Femur (tissue), 1 donor: ENCODE data around the gene GMCL2.
"Not testable (repeated sequence)": the region's sequence is repeated elsewhere in the genome, so short reads cannot be mapped to it uniquely, and the experiment has no call there.

ENCODE experiments used
- DNase-seq: peaks from one replicate; pipeline ENCODE4 v3.0.0-alpha.2; 2017

The GMCL2 gene

DNA sequence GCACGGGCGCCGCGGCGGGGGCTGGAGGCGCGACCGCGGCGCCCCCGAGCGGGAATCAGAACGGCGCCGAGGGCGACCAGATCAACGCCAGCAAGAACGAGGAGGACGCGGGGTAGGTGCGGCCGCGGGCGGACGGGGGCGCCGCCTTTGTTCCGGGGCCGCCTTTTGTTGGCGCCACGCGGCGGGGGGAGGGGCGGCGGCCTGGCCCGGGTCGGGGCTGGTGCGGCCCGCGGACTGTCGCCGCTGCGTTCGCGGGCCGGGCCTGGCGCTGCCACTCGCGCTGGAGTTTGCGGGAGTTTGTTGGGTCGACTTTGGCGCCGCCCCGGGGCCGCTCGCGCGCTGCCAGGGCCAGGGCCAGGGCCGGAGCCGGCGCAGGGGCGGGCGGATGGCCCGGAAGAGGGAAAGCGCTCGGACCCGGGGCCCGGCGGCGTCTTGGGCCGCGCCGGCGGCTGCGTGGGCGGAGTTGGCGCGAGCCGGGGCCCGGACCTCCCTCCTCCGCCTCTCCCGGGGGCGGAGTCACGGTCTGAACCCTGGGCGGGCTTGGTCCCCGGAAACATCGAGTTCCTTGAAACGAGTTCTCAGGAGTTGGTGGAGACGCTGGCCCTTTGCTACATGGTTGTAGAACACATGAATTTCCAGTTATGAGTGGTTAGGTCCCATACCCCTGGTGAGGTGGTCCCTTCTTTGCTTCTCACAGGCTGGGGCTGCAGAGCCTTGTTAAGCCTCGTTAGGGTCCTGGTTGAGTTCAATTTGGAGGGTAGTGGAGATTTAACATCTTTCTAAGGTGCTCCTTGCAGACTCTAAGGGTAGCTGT is 18.0 kb upstream of the GMCL2 start:
- peak; percentile 86 for DNase-seq

DNA sequence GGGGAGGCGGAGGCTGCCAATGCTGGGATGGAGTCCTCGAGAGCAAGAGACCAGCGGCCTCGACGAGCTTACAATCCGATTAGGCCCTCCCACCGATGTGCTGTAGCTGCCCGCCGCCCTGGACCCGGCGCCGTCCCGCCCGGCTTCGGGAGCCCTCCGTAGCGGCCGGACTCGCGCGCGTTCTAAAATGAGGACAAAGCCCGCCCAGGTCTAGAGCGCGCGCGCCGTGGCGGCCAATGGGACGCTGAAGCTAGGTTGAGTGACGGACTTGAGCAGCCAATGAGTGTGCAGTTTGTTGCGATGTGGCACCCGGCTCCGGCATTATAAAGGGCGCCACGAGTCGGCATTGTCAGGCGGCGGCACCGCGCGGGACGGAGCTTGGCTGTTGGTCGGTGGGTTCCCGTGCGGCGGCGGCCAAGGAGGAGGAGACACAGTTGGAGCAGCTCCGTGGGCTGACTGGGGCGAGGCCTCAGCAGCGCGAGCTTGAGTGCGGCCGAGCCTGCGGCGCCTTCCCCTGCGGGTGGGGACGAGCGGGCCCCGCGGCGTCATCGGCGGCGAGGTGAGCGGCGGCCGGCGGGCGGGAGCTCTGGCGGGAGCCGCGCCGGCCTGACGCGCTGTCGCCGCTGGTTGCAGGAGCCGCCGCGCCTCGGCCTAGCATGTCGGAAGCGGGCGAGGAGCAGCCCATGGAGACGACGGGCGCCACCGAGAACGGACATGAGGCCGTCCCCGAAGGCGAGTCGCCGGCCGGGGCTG is 17.2 kb upstream of the GMCL2 start, which contains the start of gene HNRNPAB:
Gene HNRNPAB (plus strand): TSS at position 352 of the 753 bp plus-strand sequence. CDS start 305 bp downstream, at position 657.
- DNase-seq = peak; percentile 97

DNA sequence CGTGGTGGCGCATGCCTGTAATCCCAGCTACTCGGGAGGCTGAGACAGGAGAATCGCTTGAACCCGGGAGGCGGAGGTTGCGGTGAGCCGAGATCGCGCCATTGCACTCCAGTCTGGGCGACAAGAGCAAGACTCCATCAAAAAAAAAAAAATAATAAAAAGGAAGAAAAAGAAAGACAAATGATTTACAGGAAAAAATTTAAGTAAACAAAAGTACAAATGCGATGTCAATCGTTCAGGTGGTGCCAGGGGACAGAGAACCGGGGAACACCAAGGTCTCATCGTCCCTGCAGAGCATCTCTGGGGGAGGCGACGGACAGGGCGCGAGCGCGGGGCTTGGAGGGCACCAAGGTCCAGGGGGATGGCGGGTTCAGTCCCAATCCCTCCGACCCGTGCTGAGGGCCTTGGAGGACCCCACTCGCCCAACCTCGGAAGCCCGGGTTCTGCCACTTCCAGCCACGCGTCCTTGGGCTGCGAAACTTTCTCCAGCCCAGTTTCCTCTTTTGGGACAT is 16.6 kb upstream of the GMCL2 start:
- DNase-seq = no peak

DNA sequence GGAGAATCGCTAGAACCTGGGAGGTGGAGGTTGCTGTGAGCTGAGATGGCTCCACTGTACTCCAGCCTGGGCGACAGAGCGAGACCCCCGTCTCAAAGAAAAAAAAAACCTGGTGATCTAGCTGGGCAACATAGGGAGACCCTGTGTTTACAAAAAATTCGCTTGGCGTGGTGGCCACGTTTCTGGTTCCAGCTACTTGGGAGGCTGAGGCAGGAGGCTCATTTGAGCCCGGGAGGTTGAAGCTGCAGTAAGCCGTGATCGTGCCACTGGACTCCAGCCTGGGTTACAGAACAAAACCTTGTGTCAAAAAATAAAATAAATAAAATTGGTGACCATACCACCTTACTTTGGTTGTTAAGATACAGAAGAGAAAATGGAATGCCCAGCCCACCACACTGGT is 15.4 kb upstream of the GMCL2 start:
- no peak for DNase-seq

DNA sequence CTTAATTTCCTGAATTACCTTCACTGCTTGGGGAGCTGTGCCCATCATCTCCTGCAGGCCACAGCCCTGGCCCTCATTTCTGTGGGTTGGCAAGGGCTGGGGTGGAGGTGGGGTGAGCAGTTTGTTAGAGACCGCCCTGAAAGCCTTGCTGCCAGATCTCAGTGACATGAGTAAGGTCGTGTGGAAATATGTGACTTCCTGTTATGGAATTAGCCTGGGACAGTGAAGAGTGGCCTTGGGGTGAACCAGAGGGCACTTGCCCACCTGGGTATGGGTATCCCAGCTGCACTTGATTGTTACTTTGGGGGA is 14.7 kb upstream of the GMCL2 start:
- no peak for DNase-seq

DNA sequence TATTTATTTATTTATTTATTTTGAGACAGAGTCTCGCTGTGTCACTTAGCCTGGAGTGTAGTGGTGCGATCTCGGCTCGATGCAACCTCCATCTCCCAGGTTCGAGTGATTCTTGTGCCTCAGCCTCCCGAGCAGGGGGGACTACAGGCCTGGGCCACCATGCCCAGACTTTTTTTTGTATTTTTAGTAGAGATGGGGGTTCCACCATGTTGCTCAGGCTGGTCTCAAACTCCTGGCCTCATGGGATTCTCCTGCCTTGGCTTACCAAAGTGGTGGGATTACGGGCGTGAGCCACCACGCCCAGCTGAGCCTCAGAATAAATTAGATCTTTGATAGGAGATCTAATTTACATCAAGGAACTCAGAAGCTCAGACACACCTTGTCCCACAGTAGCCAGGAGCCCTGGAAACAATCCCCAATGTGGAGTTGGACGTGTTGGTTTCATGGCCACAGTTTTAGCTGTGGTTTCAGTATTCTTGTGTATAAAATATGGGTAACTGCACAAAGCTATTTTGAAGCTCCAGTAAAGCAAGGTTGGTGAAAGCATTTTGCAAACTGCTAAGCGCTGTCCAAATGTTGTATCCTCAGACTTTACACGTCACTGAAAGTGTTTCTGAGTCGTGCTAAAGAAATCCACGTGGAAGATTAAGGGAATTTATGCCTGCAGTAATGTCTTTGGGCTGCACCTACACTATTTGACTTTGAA is 14.2 kb upstream of the GMCL2 start:
- DNase-seq = no peak

DNA sequence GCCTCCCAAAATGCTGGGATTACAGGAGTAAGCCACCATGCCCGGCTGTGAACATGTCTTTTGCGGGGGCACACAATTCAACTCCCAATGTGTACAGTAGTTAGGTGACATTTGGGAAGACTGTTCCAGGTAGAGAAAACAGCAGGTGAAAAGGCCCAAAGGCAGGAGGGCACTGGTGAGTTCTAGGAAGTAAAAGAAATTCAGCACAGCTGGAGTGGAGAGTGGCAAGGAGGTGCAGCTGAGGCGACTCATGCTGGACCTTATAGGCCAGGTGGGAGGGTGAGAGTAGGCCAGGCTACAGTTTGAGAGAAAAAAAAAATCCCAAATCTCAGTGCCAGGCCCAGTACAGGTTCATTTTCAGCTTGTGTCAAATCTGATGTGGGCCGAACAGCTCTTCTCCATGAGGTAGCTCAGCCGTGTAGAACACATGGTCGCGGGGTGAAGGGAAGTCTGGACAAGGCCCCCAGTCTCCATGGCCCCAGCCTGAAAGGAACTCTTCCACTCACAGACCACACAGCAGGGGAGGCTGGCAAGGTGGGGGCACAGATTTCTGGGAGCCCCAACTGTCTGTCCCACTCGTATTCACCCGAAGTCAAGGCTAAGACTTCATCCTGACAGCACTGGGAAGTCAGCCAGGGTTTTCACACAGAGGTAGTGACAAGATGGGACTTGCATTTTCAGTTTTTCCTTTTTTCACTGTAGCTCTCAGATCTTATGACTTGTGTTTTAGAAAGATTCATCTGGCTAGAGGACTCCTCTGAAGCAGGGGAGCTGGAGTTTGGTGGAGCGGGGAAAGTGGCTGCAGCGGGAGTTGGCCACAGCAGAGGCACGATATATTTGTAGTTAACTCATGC is 12.6 kb upstream of the GMCL2 start:
- DNase-seq = no peak

DNA sequence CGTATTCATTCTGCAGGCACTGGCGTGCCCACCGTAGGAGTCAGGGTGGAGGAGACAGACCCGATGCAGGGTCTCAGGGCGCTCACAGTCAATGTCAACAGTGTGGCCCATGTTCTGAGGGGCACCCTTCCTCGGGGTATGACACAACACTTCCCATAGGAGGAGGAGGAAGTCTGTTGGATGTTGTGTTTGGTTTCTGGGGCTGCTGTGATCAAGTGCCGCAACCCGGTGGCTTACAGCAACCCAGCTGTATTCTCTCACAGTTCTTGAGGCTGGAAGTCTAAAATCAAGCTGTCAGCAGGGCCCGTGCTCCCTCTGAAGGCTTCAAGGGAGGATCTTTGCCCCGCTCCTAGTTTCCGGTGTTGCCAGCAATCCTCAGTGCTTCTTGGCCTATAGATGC is 11.5 kb upstream of the GMCL2 start:
- no peak for DNase-seq

DNA sequence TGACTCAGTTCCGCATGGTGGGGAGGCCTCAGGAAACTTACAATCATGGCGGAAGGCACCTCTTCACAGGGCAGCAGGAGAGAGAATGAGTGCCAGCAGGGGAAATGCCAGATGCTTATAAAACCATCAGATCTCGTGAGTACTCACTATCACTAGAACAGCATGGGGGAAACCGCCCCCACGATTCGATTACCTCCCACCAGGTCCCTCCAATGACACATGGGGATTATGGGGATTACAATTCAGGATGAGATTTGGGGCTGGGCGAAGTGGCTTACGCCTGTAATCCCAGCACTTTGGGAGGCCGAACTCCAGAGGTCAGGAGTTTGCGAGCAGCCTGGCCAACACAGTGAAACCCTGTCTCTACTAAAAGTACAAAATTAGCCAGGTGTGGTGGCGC is 11.0 kb upstream of the GMCL2 start:
- DNase-seq = not testable (repeated sequence)

DNA sequence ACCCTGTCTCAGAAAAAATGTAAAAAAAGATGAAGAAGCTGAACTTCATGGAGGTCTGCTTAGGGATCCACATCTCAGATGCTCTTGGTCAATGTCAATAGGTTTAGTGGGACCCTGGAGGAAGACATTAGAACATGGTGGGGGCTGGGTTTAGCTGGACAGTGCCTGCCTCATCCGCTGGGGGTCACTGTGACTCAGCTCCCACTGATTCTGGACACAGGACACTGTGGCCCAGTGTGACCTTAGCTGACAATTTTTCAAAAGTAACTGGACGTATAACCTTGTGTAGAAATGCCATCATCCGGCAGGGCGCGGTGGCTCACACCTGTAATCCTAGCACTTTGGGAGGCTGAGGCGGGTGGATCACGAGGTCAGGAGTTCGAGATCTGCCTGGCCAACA is 9.8 kb upstream of the GMCL2 start:
- no peak for DNase-seq

DNA sequence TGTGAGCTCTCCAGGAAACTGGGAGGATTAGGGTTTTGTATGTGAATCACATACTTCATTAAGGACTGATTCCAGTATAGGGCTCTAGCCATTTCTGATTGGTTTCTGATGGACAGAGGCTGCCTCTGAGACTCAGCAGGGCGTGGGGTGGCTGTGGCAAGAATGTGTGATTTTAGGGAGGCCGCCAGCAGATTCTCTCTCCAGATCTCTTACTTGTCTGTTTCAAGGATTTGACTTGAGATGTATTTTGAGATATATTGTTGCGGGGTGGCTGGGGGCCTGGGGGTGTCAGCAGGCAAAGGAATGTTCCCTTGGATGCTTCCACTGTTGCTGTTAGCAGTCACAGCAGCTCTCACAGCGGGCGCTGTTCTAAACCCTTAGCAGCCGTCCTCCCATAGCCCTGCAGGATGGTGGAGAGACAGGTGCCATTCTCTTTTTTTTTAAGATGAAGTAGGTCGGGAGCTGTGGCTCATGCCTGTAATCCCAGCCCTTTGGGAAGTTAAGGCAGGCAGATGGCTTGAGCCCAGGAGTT is 9.2 kb upstream of the GMCL2 start:
- no peak for DNase-seq

DNA sequence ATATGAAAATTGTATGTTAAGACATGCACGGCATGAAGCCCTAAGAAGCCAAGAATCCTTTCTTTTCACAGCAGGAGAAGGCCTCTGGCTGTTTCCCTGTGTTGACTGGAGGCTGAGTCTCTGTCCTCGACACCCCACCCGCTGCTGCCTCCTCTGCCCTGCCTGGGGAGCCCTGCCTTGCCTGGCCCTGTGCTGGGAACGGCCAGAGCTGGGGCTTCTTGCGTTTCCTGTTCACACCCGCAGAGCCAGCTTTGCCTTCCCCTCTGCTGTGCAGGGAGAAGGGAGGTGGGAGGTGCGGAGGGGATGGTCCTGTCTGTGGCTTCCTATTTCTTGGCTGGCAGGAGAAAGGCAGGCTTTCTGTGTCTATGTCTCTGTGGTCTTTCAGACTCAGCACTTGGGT is 6.9 kb upstream of the GMCL2 start:
- DNase-seq = no peak

DNA sequence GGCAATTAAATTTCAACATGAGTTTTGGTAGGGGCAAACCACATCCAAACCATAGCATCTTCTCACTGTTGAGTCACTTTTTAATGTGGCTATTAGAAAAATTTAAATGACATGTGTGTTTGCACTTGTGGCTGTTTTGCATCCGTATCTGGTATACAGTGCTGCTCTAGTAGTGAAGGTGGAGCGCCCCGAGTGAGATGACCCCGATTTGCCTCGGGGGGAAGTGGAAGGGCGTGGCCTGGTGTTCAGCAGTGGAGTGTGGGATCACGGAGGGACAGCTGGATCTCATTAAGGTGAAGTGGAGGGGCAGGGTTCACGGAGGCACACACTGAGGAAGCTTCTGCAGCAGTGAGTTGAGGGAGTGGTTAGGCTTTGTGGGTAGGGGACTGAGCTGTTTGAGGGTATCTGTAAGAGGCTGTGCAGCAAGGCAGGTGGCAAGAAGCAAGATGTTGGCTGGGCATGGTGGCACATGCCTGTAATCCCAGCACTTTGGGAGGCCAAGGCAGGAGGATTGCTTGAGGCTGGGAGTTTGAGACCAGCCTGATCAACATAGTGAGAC is 6.2 kb upstream of the GMCL2 start:
- DNase-seq = no peak

DNA sequence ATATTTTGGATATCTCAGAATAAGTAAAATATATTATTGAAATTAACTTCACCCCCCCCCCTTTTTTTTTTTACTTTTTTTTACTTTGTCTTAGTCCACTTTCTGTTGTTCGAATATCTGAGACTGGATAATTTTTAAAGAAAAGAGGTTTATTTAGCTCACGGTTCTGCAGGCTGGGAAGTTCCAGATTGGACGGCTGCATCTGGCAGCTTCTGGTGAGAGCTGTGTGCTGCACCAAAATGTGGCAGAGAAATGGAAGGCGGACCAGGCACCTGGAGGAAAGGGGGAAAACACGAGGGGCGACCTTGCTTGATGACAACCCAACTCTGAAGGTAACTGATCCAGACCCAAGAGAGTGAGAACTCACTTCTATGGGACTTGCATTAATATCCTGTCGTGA is 5.6 kb upstream of the GMCL2 start:
- no peak for DNase-seq

DNA sequence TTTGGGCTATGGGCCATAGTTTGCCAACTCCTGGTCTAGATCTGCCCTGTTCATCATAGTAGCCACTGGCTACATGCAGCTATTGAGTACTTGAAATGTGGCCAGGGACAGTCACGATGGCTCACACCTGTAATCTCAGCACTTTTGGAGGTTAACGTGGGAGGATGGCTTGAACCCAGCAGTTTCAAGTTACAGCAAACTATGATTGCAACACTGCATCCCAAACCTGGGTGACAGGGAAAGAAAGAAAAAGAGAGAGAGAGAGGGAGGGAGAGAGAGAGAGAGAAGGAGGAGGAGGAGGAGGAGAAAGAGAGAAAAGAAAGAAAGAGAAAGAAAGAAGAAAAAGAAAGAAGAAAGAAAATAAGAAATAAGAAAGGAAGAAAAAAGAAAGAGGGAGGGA is 5.1 kb upstream of the GMCL2 start:
- DNase-seq = no peak

DNA sequence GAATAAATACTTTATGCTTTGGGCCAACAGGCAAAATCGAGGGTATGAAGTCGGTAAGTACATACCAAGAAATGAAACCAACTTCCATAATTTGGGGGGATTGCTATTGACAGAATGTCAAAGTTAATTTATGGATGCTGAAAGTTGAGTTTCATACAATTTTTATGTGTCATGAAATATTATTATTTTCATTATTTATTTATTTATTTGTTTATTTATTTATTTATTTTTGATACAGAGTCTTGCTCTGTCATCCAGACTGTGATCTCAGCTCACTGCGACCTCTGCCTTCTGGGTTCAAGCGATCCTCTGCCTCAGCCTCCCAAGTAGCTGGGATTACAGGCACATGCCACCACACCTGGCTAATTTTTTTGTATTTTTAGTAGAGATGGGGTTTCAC is 4.5 kb upstream of the GMCL2 start:
- DNase-seq = no peak

DNA sequence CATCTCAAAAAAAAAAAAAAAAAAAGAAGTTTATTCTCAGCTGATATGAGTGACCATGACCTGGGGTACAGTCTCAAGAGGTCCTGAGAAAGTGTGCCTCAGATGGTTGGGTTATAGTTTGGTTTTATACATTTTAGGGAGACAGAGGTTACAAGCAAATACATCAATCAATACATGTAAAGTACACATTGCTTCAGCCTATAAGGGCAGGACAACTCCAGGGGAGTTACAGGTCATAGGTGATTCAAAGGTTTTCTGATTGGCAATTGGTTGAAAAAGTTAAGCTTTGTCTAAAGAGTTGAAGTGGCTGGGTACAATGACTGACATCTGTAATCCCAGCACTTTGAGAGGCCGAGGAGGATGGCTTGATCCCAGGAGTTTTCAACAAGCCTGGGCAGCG is 2.3 kb upstream of the GMCL2 start:
- no peak for DNase-seq

DNA sequence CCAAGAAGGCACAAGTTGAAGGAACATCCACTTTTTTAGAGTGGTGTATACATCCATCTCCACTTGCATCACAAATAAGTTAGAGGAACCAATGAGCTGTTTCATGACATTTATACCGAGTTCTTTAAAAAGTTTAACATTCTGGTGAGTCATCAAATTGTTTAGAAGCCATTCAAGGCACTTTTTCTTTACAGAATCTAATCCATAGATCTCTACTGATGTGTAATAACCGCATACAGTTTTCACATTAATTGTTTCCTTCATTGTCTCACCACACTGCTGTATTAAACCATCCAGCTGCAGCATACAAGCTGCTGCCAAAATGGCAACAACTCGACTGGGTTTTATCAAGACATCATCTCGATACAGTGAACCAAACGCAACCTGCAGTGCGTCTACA is 744 bp downstream of the GMCL2 start:
- DNase-seq = no peak

DNA sequence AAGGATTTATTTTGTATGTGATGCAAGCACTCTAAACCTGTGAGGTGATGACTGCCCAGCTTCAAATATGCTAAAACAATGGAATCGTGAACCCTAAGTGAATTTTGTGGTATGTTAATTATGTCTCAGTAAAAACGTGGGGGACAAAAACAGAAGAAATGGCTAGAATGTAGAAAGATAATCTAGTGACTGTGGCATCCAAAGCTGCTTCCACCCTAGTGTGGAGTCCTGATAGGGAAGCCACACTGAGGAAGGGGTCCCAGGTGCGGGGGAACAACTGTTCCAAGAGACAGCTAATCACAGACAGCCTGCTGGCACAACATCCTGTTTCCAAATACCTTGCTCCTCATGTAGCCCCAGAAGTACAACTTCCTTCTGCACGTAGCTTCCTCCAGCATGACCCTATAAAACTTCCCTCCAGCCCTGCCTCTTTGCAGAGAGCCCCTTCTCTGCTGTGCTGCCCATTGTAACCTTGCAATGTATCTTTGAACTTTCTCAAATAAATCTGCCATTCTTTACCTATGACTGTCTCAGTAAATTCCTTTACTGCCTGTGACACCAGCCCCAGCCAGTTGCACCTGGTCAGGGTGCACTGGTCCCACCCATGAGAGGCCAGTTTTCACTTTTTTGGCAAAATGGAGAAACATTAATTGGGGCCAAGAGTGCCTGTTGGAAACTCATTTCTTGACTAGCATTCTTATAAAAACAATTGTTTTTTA is 4.9 kb downstream of the GMCL2 start:
- no peak for DNase-seq

DNA sequence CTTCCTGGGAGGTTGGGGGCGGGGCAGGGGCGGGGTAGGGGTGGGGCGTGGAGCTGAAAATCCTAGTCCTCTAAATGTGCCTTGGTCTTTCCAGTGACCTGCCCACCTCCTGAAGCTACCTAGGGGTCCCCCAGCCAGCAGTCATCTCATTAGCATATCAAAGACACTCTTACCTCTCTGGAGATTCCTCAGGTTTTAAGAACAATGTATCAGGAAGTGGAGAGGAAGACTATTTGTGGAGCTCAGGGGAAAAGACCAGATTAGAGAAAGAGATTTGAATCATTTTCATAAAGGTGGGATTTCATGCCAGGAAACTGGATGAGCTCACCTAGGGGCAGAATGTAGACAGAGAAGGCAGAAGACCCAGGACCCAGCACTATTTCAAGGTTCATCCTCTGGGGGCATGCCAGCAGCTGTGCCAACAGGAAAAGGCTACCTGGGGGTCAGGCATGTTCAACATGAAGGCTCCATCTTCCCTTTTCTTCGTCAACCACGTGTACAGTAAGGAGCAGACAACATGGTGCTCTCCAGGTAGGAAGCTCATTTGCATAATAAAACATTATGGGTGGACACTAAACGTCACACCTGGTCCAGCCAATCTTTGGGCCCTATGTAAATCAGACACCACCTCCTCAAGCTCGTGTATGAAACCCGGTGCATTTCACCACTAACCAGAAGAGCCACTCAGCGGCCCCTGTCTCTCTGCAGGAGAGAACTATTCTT is 6.9 kb downstream of the GMCL2 start:
- no peak for DNase-seq

DNA sequence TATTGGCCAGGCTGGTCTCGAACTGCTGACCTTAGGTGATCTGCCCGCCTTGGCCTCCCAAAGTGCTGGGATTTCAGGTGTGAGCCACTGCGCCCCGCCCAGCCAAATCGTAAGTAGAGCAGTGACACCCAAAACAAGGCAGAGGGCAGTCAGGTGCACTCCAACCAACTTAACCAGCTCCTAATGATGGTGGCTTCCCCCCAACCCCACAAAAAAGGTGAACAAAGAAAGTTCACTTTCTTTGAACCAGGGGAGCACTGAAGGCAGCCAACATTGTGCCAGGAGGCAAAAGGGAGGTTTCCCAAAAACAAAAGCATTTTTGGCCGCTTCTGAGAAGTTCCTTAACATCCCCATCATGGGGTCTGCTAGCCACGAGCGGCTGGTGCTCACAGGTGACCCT is 9.6 kb downstream of the GMCL2 start:
- DNase-seq = no peak
